NCI-H460 (cell line): ENCODE measurements around the gene CTLA4. TPM values are rescaled to one million over a fixed set of nuclear protein-coding genes. Genes with fewer than 3 reads are reported as not detected.

Experiments used
- DNase-seq: peaks from one replicate; pipeline ENCODE4 v3.0.0-alpha.2; 2016; ENCODE audit warnings: low read depth; ENCODE audit errors: extremely low read depth
- polyA plus RNA-seq: library from polyadenylated mRNA; depleted of rRNA; stranded (reverse); fragments of >200 nt; gene quantifications from 2 replicates; pipeline ENCODE4 v1.2.3, GENCODE V29; 2014; cell fraction: nucleus; rRNA removed
- total RNA-seq: library from RNA; depleted of rRNA; stranded (reverse); fragments of >200 nt; shearing (Covaris generic); gene quantifications from 2 replicates; pipeline ENCODE4 v1.2.3, GENCODE V29; 2014; rRNA removed

Gene CTLA4
- not detected in 2 replicates for total RNA-seq
- polyA plus RNA-seq = not detected in 2 replicates

DNA sequence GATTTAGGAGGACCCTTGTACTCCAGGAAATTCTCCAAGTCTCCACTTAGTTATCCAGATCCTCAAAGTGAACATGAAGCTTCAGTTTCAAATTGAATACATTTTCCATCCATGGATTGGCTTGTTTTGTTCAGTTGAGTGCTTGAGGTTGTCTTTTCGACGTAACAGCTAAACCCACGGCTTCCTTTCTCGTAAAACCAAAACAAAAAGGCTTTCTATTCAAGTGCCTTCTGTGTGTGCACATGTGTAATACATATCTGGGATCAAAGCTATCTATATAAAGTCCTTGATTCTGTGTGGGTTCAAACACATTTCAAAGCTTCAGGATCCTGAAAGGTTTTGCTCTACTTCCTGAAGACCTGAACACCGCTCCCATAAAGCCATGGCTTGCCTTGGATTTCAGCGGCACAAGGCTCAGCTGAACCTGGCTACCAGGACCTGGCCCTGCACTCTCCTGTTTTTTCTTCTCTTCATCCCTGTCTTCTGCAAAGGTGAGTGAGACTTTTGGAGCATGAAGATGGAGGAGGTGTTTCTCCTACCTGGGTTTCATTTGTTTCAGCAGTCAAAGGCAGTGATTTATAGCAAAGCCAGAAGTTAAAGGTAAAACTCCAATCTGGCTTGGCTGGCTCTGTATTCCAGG lies at the start of gene CTLA4:
TSS of gene CTLA4 (plus strand) at position 211 of the 640 bp plus-strand sequence. CDS start at position 383, 172 bp downstream.
- no peak for DNase-seq

DNA sequence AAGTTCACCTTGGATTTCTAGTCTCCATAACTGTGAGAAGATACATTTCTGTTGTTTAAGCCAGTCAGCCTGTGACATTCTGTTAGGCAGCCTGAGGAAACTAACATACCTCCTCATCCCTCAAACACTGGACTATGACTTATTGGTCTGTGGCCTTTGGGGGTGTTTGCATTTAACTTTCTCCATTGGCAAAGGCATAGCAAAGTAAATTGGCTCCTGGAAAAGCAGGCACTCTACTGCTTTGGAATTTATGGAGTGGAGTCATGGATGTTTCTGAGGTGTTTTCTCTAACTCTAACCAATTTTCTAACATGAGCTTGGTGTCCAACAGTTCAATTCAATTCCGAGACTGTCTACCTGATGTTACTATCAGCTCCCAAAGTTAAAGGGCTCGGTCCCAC lies 48.9 kb upstream of the CTLA4 start:
- no peak for DNase-seq

DNA sequence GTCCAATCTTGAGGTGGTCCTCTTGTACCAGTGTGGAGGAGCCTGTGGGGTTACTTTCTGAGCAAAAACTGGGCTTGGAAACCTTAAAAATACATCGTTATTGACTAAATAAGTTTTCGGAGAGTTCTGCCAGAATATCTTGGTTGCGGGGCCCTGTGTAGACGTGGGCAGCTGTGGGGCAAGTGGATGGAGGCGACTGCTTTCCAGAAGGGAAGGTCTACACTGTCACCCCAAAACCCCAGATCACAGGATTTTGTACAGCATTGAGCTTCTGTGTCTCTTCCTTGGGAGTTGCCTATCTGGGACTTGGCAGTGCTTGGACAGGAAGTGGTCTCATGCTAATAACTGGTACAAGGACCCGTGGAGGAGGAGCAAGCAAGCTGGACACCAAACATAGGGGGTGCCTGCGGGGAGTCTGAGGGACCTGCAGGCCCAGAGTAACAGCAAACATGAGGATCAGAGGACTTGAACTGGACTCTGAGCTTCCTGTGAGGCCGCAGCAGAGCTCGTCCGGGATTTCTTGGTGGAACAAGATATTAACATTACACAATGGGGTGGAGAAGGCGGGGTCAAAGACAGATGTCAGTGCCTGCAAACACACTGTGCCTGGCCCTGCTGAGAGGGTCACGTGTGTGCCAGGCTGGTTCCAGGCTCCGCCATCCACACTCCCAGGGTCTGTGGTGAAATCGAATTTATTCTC lies 48.0 kb upstream of the CTLA4 start:
- no peak for DNase-seq

DNA sequence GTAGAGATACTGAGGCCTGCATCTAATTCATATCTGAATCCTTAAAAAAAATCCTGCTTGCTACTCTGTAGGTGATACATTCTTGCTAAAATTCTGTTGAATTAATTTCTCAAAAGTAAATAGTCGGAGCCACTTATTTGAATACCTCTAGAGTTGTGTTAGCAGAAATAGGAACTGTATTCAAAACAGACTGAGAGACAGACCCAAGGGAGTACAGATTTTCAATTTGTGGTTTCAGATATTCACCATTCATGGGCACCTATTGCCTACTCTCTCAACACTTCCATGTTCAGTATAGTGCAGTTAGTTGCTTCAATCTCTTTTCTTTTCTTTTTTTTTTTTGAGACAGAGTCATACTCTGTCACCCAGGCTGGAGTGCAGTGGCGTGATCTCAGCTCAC lies 46.6 kb upstream of the CTLA4 start:
- DNase-seq = no peak

DNA sequence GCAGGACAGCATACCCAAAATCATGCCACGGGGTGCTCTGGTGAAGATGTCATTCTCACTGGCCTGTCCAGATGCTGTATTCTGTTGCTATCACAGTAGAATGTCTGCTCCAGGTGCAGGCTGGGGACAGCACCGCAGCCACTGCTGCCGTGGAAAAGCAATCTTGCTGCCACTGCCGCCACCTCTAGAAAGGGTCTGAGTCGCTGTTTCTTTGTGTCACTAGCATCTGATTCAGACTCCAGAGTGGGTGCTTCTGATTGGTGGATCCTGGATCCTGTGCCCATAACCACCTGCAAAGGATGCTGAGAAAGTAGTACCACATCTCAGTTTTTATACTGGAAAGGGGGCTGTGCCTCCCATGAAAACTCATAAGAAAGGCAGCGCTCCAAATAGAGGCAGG lies 45.3 kb upstream of the CTLA4 start:
- no peak for DNase-seq

DNA sequence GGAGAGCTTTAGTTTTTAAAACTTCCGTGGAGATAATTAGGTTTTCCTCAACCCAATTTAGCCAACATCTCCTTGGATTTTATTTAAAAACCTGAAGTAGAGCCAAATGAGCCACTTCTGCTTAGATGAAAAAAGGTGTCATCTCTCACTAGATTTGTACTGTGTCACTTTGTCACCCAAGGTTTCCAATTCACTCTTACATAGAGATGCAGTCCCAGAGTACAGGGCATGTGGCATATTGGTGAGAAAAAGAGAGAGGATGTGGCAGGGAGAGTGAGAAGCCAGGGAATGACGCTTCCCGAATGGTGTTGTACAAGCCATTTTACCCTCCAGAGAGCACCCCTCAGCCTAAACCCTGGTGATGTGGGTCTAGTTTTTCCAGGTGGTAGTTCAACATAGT lies 44.4 kb upstream of the CTLA4 start:
- no peak for DNase-seq

DNA sequence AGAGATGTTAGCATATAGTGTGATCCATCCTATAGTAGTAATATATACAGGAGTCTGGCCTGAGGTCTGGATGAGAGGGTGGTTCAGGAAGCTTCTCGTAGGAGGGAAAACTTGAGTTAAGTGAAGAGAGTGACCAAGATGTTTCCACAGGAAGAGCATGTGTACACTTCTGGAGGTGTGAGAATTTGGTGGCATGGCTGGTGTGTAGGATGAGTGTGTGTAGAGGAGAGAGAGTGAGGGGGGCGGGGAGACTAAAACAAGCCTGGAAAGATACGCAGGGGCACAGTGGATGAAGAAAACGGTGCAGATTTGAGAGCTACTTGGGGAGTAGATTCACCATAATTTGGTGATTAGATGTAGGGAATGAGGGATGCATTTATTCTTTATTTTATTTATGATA lies 43.5 kb upstream of the CTLA4 start:
- no peak for DNase-seq

DNA sequence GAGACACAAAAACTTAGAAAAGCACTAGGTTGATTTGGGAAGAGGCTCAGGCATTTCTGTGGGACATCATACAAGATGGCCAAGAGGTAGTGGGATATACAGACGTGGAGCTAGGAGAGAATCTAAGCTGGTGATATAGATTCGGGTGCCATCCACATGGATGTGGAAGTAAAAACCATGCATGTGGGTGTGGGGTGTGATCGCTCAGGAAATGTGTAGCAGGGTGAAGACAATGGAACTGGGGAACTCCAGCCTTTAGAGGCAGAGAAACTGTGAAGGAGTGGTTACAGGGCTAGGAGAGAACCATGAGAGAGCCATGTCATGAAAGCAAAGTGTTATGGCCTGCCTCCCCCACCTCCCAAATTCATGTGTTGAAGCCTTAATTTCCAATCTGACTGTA lies 43.0 kb upstream of the CTLA4 start:
- DNase-seq = no peak

DNA sequence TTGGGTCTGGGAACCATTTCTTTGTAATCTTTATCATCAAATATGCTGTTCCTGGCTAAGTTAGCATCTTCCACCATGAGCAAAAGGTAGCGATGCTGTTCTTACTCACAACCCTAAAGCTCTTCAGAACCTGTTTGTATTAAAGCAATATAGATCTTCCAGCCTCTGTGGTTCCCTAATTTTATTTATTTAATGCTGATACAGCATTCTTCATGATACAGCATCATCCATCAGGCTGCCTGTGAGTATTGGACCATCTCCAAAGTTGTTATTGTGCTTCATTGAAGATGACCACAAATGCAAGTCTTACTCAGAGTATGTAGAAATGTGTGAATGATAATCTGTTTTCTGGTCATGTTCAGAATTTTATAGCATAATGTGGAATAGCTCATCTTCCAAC lies 40.9 kb upstream of the CTLA4 start:
- no peak for DNase-seq

DNA sequence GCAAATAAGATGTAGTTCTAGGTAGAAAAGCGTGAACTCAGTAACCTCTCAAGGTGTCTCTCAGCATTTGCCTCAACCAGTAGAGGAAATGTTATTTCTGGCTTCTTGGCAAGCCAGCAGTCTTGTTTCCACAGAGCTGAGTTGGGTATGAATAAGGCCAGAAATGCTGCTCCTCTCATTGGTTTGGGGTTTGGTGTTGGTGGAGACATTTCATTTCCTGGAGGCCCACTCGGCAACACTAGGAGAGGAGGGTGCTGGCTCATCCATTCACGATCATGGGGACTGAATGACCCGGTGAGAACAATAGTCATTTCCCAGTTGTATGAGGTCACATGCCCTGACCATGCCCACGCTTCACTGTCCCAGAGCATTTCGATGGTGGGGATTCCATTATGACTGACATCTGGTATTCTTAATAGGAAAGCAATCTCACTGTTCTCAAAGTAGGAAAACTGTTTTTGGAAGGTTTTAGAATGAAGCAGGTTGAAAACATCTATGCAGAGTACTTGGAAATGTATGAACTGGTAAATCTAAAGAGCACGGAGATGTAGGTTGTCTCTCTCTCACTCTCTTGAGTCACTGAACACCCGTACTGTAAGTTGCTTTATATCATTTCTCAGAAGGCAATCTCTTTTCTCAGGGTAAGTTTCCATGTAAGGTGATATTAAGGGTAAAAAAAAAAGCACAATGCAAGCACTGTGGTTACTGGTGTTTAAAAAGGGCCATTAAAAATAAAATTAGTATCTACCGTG lies 37.1 kb upstream of the CTLA4 start:
- no peak for DNase-seq

DNA sequence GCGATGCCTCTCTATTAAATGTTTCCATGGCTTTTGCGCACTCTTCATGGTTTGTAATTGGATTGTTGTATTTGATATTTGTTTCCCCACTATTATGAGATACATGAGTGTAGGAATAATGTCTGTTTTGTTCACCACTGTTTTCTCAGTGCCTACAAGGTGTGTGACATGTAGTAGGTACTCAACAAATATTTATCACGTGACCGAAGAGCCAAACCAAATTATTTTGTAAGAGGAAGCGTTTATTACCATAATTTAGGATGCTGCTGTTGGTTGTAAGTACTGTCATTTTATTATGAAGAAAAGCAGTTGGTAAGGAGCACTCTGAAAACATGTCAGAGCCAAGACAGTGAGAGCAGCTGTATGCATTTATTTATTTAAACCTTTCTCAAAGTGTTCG lies 32.2 kb upstream of the CTLA4 start:
- no peak for DNase-seq

DNA sequence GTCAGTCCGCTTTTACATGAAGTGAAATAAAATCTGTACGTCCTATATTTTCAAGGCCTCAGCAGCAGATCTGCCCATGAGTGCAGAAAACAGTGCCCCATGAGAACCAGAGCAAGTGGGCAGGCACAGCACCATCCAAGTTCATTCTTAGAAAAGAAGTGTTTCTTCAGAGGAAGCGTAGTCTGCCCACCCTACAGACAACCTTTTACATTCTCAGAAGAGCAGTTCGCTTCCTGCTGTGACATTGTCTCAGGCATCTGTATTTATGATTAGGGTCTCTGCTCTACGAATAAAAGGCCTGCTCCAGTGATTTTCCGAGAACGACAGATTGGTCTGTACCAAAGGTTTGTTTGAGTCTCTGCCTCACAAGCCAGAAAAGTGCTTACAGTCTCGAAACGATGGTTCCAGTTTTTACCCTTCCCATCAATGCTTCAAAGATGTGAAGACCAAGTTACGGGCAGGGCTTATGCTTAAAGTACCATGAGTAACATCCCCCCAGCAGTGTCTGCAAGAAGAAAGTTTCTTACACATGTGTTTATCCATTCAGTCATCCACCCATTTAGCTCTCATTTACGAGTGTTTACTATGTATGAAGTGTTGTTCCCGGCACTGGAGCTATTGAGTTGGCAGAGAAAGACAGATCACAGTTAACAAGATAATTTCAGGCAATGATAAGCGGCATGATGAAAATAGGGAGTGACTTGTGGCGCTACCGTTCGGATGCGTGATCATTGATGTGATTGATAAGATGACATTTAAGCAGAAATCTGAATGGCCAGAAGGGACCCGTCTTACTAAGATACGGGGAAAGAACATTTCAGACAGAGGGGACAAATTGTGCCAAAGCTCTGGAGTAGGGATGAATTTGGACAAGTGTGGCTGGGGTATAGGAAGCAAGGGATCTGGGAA lies 31.4 kb upstream of the CTLA4 start:
- no peak for DNase-seq

DNA sequence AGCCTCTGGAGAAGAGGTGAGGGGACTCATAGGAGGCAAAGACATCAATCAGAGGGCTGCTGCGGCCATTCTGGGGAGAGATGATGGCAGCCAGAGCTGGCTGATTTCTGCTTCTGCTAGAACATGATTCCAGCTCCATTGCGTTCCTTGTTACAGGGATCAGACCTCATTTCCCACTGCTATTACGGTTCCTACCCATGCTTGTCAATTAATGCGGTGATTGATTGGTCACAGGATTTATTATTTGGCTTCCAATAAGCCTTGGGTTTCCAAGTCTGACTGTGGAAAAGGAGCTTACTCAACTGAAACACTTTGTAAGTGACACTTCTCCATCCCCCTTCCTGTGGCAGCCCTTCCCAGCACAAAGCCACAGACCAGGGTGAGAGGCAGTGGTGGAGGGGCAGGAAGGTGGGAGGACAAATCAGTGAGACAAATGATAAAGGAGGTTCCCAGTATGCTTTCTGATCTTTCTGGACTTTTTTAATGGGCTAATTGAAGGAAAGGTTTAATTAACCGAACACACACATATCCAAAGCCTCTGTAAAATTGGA lies 26.8 kb upstream of the CTLA4 start:
- DNase-seq = no peak

DNA sequence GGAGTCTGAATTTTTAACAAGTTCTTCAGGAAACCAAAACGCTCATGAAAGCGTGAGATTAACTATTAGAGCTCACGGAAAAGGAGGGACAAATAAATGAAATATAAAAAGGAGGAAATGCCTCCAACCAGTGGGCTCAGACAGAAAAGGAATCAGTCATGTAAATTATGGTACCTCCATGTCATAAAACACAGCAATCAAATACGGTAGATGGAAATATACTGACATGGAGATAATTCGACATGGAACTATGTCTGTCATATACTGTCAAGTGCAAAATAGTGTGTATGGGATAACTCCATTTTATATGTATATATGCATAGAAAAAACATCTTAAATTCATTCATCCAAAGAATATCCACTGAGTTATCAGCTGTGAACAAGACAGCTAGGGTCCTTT lies 25.9 kb upstream of the CTLA4 start:
- no peak for DNase-seq

DNA sequence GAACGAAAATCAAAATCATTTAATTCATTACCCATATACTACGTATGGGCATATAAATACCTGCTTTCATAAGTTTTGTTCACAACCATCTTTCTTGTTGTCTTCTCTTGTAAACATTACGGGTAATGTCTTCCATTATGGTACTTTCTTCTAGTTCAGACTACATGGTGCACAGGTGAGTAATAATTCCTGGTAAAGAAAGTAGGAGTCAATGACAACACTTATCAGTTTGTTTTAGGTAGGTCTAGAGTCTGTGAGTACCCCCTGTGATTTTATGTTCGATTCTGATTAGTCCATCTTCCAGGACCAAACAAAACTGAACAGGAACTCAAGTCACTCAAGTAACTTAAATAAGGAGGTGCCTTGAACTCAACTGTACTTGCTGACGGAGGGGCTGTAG lies 25.2 kb upstream of the CTLA4 start:
- no peak for DNase-seq

DNA sequence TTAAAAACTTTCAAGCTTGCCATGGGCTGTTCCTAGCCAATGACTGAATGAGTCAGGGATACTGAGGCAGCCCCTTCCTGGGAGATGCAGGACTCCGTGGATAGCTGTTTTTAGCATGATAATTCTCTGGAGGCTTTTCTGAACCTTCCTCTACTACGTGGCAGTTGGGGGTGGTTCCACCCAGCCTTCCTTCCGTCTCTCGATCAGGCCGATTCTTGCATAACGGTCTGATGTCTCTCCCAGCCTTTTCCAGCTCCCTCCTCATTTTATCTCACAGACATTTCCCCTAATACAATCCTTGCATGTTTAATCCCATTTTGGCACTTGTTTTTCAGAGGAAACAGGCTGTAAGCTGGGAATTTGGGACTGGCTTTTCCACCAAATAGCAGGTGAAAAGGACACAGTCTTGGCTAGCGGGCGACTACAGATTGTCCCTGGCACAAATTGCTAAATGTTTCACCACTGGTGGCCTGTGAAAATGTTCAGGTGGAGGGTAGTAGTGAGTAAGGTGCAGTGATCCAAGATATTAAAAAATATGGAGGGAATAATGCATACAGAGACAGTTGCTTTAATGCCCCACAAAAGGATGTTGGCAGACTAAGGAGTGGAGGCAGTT lies 21.0 kb upstream of the CTLA4 start:
- no peak for DNase-seq

DNA sequence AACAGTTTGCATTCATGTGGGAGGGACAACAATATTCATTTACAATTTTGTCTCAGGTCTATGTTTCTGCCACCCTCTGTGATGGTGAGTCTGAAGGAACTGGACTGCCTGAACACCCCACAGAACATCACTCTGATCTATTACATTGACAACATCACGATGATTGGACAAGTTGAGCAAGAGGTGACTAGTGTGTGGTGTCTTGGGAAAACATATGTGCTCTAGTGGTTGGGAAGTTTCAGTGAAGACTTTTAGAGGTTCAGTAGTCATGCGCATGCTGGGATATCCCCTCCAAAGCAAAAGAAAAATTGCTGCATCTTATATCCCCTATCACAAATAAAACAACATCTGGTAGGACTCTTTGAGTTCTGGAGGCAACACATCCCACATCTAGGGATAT lies 18.6 kb upstream of the CTLA4 start:
- no peak for DNase-seq

DNA sequence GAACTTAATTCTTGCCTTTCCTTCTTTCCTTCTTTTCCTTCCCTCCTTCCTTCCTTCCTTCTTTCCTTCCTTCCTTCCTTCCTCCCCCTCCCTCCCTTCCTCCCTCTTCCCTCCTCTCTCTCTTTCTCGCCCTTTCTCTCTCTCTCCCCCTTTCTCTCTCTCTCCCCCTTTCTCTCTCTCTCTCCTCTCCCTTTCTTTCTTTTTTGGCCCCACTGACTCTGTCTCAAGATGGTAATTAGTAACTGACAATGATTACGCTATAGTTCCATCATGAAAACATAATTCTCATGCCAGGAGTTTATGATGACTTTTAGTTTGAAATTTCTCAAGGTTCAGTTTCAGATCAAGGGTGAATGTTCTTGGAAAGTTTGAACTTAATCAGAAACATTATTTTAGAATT lies 14.8 kb upstream of the CTLA4 start:
- no peak for DNase-seq

DNA sequence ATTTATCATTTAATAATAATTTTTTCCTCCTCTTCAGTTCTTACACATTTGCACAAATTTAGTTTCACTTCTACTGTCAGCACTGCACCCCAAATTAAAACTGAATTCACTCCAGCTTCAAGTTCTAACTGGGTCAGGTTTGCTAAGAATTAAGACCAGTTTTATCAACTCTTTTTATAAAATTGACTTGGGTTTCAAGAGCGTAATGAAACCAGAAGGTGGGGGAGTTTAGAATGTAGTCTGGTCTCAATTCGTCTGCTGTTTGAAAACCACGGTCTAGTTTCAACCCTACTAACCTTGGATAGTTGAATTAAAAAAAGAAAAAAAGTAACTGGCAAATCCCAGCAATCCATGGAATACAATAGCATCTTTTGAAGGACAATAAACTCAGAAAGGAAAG lies 14.3 kb upstream of the CTLA4 start:
- DNase-seq = no peak

DNA sequence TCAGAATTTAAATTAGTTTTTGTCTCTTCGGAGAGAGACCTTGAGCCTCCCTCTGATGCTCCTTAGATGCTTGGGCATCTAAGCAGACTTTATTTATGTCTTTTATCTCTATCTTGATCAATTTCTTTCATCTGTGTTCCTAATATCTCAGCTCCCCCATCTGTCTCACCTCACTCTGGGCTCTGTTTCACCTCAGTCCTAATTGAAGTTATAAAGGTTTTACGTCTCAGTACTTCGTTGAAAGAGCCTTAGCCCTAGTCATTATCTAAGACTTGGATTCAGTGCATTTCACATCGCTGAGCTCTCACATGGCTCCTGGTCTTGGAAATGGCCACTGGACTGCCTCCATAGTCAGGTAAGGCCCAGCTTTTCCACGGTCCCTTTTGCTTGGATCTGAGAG lies 13.8 kb upstream of the CTLA4 start:
- no peak for DNase-seq
